LoVo (cell line): ENCODE data around the gene ZFP36.
A peak's percentile ranks its signal among the peaks of the same experiment; 100 is the strongest.

ENCODE experiments used
- DNase-seq: peaks from one replicate; pipeline ENCODE4 v3.0.0-alpha.2; 2016; ENCODE audit warnings: low spot score

The ZFP36 gene

GRCh38 chr19:39384839-39385568, 21.6 kb upstream of the ZFP36 start:
- DNase-seq: no peak

DNA sequence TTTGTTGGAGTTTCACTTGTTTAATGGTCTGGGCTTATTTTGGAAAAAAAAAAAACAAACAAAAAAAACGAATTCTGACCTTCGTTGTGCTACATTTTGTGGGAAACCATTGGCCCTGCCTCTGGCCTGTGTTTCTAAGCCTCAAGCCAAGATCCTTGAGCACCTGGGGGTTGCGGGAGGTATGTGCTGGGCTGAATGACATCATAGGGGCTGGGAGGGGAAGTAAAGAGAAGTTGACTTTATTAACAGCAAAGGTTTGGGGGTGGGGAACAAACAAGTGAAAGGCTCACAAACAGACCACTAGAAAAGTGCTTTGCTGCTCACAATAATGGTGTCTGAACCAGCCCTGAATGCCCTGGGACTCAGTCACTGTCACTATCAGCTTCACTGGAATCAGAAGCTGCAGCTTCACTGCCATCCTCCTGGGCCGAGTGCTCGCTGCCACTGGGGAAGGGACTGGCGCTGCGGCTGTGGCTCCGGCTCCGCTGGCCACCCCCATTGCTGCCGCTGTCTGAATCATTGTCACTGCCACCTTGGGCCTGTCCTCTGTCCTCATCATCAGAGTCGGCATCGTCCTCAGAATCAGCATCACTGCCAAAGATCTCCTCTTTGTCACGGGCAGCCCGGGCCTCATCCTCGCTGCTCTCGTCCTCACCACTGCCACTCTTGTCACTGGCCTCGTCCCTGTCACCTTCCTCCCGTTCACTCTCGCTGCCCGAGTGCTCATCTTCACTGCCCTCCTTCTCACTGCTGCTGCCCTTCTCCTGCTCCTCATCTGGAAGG, 20.8 kb upstream of the ZFP36 start:
- DNase-seq: no peak

DNA sequence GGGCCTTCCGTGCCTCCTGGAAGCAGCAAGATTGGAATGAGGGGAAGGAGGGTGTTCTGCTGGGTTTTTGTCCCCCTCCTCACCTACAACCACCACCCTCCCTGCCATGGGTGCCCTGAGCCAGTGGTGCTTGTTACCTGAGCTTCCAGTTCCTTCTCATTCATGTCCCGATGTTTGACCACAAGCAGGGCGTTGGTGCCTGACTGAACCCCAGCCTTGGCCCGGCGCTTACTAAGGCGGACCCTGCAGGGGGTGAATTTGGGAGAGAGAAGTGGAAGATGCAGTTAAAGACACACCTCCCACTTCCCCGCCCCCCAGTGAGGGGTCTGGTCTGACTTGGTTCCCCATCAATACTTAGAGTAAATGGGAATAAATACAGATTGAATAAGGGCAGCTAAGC, 20.1 kb upstream of the ZFP36 start:
- DNase-seq: no peak

DNA sequence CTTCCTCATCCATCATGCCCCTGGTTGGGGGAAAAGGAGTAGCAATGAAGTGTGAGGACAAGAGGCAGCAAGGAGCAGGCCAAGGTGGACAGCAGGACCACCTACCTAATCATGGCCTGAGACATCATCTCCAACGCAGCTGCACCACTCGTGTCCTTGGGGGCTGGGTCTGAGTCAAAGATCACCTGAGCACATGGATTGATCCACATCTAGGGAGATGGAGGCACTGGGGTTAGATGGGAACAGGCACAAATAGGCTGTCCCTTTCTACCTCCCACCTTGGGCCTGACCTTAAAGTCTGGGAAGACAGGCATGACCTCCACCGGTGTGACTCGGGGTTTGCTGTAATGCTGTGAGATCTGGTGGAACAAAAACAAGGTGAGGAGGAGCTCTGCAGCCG, 18.0 kb upstream of the ZFP36 start:
- no peak for DNase-seq

DNA sequence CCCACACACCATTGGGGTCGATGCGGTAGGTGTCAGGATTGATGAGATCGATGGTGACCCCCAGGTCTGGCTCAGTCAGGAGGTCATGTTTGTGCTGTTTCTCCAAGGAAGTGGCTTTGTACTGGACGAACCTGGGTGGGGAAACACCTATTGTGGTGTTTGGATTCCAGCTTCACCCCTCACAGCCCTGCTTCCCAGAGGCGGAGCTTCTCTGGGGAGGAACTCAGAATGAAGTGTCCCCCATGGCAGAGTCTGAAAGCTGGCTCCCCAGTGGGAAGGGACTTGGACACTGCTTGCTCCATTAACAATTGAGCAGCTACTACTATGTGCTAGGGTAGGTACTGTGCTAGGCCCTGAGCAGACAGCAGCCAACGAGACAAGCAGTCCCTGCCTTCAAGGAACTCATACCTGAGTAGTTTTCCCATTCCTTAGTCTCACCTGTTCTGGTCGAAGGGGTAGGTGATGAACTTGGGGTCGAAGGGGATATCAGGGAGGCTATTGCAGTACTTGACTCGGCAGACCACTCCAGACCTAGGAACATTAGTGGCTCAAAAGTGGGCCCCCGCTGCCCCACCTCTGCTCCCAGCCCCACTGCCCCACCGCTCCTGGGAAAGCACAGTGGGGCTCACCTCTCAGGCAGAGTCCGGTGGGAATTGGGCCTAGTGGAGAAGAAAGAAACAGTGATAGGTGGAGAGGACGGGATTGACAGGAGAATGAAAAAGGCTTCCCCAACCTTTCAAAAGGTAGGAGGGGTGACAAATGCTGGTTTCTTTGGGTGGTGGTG, 16.8 kb upstream of the ZFP36 start:
- no peak for DNase-seq

- peak; percentile 71 for DNase-seq
Observed at GRCh38 chr19:39390451-39390750, 16.2 kb upstream of the ZFP36 start.

DNA sequence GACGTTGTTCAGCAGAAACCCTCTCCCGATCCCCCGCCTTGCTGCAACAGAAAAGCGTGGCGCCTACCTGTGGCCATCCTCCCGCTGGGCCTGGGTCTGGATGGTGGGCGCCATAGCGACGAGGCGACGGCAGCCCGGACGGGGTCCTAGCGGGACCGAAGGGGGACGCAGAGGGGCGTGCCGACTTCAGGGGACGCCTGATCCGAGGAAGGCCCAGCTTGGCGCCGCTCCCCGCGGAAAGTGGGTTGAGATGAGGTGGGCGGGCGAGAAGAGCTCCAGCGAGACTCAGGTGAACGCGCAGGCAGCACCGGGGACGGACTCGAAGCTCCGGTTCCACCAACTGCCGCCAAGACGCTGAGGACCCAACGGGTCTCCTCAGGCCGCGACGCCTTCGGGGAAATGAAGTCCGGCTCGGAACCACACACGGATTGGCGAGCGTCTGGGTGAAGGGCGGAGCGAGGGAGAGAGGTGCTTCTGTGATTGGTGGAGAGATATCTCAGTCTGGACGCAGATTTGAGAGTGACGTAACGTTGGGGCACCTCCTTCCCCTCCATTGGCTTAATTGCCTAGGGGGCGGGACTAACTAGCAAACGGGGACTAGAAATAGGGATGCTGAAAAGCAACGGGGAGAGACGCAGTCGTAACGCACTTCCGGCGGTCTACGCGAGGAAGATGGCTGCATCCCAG, 15.8 kb upstream of the ZFP36 start, which contains the start of the genes MED29 and PAF1:
Gene MED29, plus strand, starts transcription at position 628 of the 687 bp plus-strand sequence. Its CDS starts 45 bp downstream, at position 673.
Gene PAF1, minus strand, starts transcription at position 356 of the 687 bp plus-strand sequence. Its CDS starts 242 bp downstream, at position 114.
- peak; percentile 99 for DNase-seq

- DNase-seq: peak; percentile 88
Observed at GRCh38 chr19:39397360-39398296, 9.0 kb upstream of the ZFP36 start.

DNA sequence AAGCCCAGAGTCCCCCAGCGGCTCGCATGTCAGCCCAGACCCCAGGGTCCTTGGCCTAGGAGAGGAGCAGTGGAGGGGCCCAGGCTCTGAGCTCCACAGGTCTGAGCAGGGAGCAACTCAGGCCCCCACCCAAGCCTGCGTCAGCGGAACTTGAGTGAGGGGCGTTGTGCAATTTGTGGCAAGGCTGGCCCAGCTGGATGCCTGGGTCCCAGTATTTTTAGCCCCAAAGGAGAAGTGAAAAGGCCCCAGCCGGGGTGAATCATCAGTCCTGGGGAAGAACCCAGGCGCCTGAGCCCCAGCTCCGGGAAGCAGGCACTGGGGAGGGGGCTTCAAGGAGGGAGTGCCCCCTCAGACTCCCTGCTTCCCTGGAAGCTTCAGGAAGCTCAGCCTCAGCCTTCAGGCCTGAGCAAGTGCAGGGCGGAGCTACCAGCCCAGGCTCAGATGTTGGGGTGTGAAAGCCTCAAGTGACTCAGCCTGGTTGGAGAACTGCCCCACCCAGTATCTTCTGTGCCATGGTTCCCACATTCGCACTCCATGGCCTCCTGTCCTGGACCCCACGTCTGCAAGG, 8.3 kb upstream of the ZFP36 start:
- DNase-seq: peak; percentile 86

DNA sequence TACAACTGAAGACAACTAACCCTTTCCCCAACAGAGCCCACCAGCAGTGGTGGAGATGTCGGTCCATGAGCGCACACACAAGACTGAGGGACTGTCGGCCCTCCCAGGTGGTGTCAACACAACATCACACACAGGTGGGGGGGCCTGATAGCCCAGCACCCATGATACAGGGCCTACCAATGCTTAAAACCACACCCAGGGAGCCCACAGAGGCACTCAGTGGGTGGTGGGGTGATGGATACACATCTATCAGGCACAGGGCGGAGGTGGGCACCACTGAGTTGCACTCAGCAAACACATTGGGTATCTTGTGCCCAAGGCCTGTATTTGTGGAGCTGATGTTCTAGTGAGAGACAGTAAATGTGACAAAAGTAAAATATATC, 7.0 kb upstream of the ZFP36 start:
- no peak for DNase-seq

- DNase-seq: no peak
Observed at GRCh38 chr19:39400061-39400460, 6.6 kb upstream of the ZFP36 start.

DNA sequence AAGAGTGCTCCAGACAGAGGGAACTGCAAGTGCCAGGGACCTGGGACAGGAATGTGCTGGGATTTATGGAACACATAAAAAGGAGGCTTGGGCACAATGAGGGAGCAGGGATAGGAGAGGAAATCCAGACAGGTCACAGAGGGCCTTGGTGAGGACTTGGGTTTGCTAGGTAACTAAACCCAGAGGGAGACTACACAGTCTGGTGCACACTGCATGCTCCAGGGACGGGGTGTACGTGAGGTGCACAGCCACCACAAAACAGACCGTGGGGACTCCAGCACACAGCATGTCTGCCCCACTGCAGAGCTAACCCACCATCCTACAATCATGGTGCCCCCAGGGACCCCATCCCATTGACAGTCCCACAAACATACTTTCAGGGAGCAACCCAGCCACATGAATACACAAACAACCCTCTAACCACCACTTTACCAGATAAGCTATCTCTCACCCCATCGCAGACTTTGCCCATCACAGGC, 5.5 kb upstream of the ZFP36 start:
- no peak for DNase-seq

DNA sequence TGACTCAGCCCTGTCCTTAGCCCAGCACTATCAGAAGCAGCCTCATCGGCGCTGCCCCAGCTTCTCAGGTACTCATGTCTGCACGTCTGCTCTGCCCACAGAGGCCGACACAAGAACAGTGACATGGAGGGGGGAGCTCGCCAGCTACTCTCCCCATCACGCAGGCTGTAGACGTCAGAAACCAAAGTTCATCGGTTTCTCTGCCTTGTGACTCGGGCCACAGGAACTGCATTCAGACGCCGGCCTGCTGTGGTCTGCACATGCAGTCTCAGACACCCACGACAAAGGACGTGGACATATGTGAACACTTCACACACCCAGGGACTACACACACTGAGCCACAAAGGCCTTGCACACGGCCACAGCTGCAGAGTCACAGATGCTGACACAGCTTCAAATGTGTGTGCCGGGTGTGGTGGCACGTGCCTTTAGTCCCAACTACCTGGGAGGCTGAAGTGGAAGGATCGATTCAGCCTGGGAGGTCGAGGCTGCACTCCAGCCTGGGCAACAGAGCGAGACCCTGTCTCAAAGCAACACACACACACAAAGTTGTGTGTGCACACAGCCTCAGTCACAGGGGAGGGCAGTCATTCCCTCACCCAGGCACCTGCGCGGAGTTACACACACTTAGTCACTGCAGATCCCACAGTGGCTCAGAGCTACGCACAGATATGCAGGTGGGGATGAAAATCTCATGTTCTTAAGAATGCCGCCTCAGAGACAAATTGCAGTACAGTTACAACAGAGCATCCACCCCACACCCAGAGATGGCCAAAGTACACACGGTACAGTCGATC, 4.9 kb upstream of the ZFP36 start:
- peak; percentile 74 for DNase-seq

DNA sequence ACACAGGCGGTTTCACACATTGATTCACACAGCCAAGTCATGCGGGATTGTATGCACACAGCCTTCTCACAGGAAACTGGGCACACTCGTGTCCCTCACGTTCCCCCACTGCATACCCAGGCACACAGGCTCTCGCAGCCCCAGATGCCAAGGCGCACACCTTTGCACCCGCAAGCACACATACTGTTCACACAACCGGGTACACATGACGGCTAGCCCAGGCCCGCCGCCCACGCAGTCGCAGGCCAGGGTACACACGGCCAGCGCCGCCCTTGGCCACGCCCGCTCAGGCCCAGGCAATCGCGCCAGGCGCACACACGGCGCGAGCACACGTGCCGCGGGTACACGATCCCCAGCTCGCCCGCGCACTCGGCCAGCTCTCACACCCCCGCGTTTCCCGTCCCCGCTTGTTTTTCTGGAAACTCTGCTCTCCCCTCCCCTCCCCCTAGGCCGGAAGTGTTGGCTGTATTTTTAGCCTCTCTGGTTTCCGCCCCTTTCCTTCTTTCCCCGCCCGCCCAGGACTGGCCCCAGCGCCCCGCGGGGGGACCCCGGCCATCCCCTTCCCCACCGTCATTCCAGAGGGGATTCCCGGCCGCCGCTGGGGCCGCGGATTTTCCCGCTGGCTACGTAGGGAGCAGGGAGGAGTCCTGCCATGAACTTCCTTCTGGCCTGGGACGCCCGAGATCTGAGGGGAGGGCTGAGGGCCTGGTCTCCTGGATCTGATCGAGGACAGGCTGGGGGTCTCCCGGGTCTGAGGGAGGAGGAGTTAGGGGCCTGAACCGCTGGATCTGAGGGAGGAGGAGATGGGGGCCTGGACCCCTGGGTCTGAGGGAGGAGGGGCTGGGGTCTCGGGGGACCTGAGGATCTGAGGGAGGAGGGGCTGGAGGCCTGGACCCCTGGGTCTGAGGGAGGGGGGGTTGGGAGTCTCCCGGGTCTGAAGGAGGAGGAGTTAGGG, 4.0 kb upstream of the ZFP36 start:
- DNase-seq: peak; percentile 69

GRCh38 chr19:39403331-39404312, 3.0 kb upstream of the ZFP36 start:
- DNase-seq: peak; percentile 79

GRCh38 chr19:39405261-39405957, 1.2 kb upstream of the ZFP36 start:
- no peak for DNase-seq
